GM12872 (cell line): Measurements from ENCODE around the gene COP1.

Source experiments
- CTCF ChIP-seq: IDR thresholded peaks from 3 replicates; pipeline ENCODE4 v1.5.1; 2011; ENCODE audit warnings: low read depth, mild to moderate bottlenecking, low read length, moderate library complexity; ENCODE audit not compliant: insufficient read depth

Gene COP1

DNA sequence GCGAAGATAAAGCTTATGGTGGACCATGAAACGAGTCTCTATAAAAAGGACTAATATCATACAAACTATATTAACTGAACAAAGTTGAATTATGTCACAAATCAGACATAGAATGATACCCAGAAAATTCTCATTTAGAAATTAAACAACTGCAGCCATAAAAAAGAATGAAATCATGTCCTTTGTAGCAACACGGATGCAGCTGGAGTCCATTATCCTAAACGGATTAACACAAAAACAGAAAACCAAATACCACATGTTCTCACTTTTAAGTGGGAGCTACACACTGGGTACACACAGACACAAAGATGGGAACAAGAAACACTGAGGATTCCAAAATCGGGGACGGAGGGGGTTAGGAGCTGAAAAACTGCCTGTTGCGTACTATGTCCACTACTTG, 11.5 kb downstream of the COP1 start:
- TF ChIP-seq CTCF, result no peak

DNA sequence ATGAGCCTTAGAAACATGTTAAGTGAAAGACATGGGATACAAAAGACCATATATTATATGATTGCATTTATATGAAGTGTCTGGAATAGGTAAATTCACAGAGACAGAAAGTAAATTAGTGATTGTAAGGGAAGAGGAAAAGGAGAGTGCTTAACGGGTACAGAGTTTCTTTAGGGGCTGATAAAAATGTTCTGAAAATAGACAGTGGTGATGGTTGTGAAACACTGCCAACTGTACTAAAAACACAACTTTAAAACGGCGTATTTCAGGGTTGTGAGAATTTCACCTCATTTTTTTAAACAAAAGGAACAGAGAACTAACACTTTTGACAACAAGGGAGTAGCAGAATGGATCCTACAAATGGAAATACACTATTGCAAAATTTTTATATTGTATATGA, 13.4 kb downstream of the COP1 start:
- no peak for TF ChIP-seq CTCF

- TF ChIP-seq CTCF, result no peak
Observed at GRCh38 chr1:176193023-176193422, 14.1 kb downstream of the COP1 start.

- TF ChIP-seq CTCF, result no peak
Observed at GRCh38 chr1:176188604-176189003, 18.5 kb downstream of the COP1 start.

- TF ChIP-seq CTCF, result no peak
Observed at GRCh38 chr1:176187001-176187400, 20.1 kb downstream of the COP1 start.

GRCh38 chr1:176183618-176184017, 23.5 kb downstream of the COP1 start:
- no peak for TF ChIP-seq CTCF

DNA sequence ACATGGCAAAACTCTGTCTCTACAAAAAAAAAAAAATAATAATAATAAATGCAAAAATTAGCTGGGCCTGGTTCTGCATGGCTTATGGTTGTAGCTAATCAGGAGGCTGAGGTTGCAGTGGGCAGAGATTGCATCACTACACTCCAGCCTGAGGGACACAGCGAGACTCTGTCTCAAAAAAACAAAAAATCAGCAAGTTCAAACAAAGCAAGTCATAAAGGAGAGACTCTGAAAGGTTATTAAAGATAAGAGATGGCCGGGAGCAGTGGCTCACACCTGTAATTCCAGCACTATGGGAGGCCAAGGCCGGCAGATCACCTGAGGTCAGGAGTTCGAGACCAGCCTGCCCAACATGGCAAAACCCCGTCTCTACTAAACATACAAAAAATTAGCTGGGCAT, 28.8 kb downstream of the COP1 start:
- no peak for TF ChIP-seq CTCF

DNA sequence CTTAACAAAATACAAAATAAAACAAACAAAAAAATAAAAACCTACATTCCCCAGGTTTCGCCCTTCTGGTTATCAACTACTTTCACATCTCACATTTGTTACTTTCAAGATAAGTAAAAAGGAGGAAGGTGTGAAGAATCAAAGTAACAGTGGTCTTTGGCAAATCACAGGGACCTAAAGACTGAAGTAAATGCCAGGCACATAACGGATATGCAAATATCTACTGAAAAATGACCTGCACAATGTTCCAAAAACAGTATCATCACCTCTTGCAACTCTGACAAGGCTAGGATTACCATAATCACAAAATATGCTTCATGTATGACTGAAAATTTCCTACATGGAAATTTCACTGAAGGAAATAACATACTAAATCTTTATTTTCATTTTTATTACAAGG, 29.3 kb downstream of the COP1 start:
- no peak for TF ChIP-seq CTCF
